Upper lobe of left lung (tissue), 6 donors: ENCODE results near the gene C4orf51. TPM values are rescaled to one million over a fixed set of nuclear protein-coding genes. Genes with fewer than 3 reads are reported as not detected.

Experiments used
- ATAC-seq, 2 donors: fragments of 200-7000 bp; cut with Tn5 transposase; one replicate each; pipeline ENCODE4 v1.9.1; 2022; ENCODE audit warnings: mild to moderate bottlenecking in 2 of 2, moderate library complexity in 2 of 2; ENCODE audit not compliant: low FRiP score in 2 of 2
- DNase-seq, 2 donors: peaks; one replicate each; pipeline ENCODE4 v3.0.0-alpha.2; 2019 to 2020
- H3K27ac ChIP-seq, 4 donors: fragments of 200-600 bp; sonication (generic); one replicate each; pipeline ENCODE4 v1.5.1; 2016 to 2019
- H3K27me3 ChIP-seq, 4 donors: fragments of 200-600 bp; sonication (generic); one replicate each; pipeline ENCODE4 v1.5.1; 2017 to 2019
- H3K36me3 ChIP-seq, 4 donors: fragments of 200-600 bp; sonication (generic); one replicate each; pipeline ENCODE4 v1.5.1; 2016 to 2019
- H3K4me1 ChIP-seq, 4 donors: fragments of 200-600 bp; sonication (generic); one replicate each; pipeline ENCODE4 v1.5.1; 2018 to 2019
- H3K4me3 ChIP-seq, 4 donors: fragments of 200-600 bp; sonication (generic); one replicate each; pipeline ENCODE4 v1.5.1; 2017 to 2019; ENCODE audit warnings: mild to moderate bottlenecking in 2 of 4, moderate library complexity in 1 of 4
- H3K9me3 ChIP-seq, 4 donors: fragments of 200-600 bp; sonication (generic); one replicate each; pipeline ENCODE4 v1.5.1; 2018 to 2019
- EP300 ChIP-seq, 4 donors: sonication (generic); formaldehyde crosslinking; IDR thresholded peaks; one replicate each; pipeline ENCODE4 v1.5.1; 2017; ENCODE audit warnings: antibody characterized with exemption in 4 of 4, control low read depth in 2 of 4
- POLR2A ChIP-seq, 4 donors: fragments of 450-650 bp; IDR thresholded peaks; one replicate each; pipeline ENCODE4 v1.5.1; 2016 to 2017; ENCODE audit warnings: antibody characterized with exemption in 4 of 4, mild to moderate bottlenecking in 2 of 4
- POLR2AphosphoS5 ChIP-seq, 2 donors: sonication (generic); formaldehyde crosslinking; IDR thresholded peaks; one replicate each; pipeline ENCODE4 v1.5.1; 2017; ENCODE audit warnings: antibody characterized with exemption in 2 of 2
- WGBS, 2 donors: methylation state at CpG; one replicate each; pipeline ENCODE4 v1.1.5; 2017 to 2018; 5-methylcytosine and 5-hydroxymethylcytosine counted together
- total RNA-seq, 6 donors: library from RNA; depleted of rRNA in 4 of 6; stranded (reverse); fragments of >200 nt in 4 of 6; gene quantifications; one replicate each; pipeline versions ENCODE4 v1.1.0 to v1.2.1, GENCODE V29; 2016 to 2021
- TF ChIP-seq, protein P1 (sequence below), 6 experiments: fragments of 450-650 bp in 4 of 6; fragments of 200-600 bp in 2 of 6; sonication (generic) in 2 of 6; IDR thresholded peaks; one replicate each; pipeline ENCODE4 v1.5.1; 2016 to 2019; ENCODE audit warnings: antibody characterized with exemption in 6 of 6
- donor health status: DM: no; HTN: no; CAD: no; lungs with moderate emphysema.
- donor health status: DM: no; HTN: yes; CAD: no; lungs with severe emphysema.

The C4orf51 gene
- total RNA-seq, 6 donors from 2014 or later, result not detected

DNA sequence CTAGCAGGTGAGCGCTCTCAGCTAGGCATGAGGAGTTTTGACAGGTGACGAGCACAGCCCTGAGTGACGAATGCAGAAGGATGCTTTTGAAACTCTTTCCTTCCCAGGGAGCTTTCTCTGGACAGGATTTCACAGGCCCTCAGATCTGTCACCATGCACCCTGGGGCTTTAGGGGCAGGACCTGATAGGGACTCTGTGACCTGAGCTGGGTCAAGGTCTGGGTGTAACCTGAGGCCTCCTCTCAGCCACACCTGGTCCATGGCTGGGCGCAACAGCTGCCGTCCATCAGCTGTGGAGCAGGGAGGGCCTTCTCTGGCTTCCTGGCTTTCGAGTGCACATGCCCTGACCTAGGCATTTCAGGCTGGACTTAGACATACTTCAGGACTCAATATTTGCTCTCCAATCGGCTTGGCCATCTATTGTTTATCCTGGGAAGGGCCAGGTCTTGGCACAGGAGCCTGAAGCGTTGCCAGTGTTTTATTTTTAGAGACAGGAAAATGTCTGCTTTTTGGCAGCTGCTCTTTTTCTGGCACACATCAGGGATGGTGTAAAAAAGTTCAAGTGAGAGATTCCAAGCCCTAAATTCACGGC is 56.4 kb downstream of the C4orf51 start:
- Histone ChIP-seq H3K36me3 (no peaks in the 10 kb centered on the region), H3K4me3 (no peak overlapping the region), H3K27ac (peak overlapping the region; percentile 61 to 99 (median 78)), H3K4me1 (peaks cover 40 to 49% (median 44%) of the 10 kb centered on the region in 4 donors), H3K9me3 (no peaks in the 10 kb centered on the region), H3K27me3 (no peaks in the 10 kb centered on the region)
- 35 to 40% methylated on average over 5 to 9 of the region's 9 CpGs for WGBS, 2 donors
- no peak for TF ChIP-seq POLR2A (IDR thresholded peaks at IDR 0.05)
- TF ChIP-seq EP300 (IDR thresholded peaks at IDR 0.05), result peak in 1 of 4 donors; percentile 72
- TF ChIP-seq POLR2AphosphoS5 (IDR thresholded peaks at IDR 0.05), result peak; percentile 57 to 67
- ATAC-seq, result peak in 1 of 2 donors; percentile 69
- peak; percentile 28 to 77 for DNase-seq

DNA sequence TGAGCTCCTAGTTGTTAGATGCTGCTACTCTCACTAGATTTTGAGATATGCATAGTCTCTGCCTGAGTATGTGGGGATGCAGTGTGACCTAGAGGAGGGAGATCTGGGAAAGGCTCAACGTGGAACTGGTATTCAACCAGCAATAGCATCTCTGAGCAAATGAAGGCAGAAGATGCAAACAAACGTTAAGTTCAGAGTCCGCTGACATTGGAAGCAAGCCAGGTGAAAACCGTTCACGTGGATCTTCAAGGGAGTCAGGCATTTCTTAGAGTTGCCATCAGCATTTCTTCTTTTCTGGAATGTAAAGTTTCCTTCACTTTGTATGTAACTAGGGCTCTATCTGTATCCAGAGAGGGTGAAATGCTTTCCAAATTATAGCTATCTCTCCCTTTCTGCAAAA is 59.9 kb downstream of the C4orf51 start:
- no peak for TF ChIP-seq POLR2A (IDR thresholded peaks at IDR 0.05)
- no peak for TF ChIP-seq EP300 (IDR thresholded peaks at IDR 0.05)
- TF ChIP-seq POLR2AphosphoS5 (IDR thresholded peaks at IDR 0.05), result no peak
- TF ChIP-seq, protein P1, sequence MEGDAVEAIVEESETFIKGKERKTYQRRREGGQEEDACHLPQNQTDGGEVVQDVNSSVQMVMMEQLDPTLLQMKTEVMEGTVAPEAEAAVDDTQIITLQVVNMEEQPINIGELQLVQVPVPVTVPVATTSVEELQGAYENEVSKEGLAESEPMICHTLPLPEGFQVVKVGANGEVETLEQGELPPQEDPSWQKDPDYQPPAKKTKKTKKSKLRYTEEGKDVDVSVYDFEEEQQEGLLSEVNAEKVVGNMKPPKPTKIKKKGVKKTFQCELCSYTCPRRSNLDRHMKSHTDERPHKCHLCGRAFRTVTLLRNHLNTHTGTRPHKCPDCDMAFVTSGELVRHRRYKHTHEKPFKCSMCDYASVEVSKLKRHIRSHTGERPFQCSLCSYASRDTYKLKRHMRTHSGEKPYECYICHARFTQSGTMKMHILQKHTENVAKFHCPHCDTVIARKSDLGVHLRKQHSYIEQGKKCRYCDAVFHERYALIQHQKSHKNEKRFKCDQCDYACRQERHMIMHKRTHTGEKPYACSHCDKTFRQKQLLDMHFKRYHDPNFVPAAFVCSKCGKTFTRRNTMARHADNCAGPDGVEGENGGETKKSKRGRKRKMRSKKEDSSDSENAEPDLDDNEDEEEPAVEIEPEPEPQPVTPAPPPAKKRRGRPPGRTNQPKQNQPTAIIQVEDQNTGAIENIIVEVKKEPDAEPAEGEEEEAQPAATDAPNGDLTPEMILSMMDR (IDR thresholded peaks at IDR 0.05), result no peak
- DNase-seq (no peak), ATAC-seq (no peak)
- Histone ChIP-seq H3K4me3 (no peak overlapping the region), H3K27me3 (no peaks in the 10 kb centered on the region), H3K4me1 (peaks cover 16 to 21% (median 20%) of the 10 kb centered on the region in 4 donors), H3K27ac (no peak overlapping the region), H3K9me3 (no peaks in the 10 kb centered on the region), H3K36me3 (no peaks in the 10 kb centered on the region)
- 53 to 77% methylated on average over 5 of the region's 5 CpGs for WGBS, 2 donors

DNA sequence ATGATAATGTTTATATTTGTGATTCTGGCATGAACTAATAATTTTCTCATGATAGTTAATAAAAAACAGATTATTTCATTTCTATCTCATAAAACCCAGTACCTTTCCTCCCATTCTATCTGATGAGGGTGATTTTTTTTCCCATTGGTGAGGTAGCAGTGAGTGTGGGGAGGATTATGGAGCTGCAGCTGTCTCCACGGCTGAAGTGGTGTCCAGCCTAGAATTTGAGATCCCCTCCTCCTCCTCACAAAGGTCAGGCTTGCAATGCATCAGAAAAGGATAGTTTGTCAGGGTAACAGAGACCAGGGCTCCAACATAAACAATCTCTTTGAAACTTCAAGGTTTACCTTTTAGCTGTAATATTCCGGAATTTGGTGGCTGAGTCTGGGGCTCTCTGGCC is 60.9 kb downstream of the C4orf51 start:
- ATAC-seq (no peak), DNase-seq (no peak)
- H3K36me3 ChIP-seq, result no peaks in the 10 kb centered on the region
- no peaks in the 10 kb centered on the region for H3K27me3 ChIP-seq
- H3K4me3 ChIP-seq, result no peak overlapping the region
- WGBS, 2 donors, result 76 to 91% methylated on average over 2 of the region's 2 CpGs
- H3K27ac ChIP-seq, result no peak overlapping the region
- peaks cover 7 to 13% (median 11%) of the 10 kb centered on the region in 4 donors for H3K4me1 ChIP-seq
- no peaks in the 10 kb centered on the region for H3K9me3 ChIP-seq
- TF ChIP-seq, protein P1 (IDR thresholded peaks at IDR 0.05), result no peak
- TF ChIP-seq POLR2A (IDR thresholded peaks at IDR 0.05) (no peak), EP300 (IDR thresholded peaks at IDR 0.05) (no peak), POLR2AphosphoS5 (IDR thresholded peaks at IDR 0.05) (no peak)

DNA sequence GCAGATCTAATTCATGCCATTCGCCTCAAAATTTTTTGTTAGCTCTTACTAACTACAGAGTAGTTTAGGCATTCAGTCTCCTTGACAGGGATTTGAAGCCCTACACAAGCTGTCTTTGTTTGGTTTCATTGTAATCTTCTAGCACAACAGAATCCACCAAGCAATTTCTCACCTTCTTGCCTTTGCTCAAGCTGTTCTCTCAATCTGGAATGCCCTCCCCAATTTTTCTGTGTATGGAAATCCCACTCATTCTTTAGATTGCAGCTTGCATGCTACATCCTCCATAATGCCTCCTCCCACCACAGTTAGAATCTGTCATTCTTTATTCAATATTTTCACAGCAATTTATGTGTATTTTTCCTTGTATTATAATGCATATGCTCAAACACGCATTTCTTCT is 63.7 kb downstream of the C4orf51 start:
- H3K36me3 ChIP-seq, result no peaks in the 10 kb centered on the region
- no peaks in the 10 kb centered on the region for H3K9me3 ChIP-seq
- H3K27me3 ChIP-seq, result no peaks in the 10 kb centered on the region
- H3K4me1 ChIP-seq, result no peaks in the 10 kb centered on the region
- no peak for DNase-seq
- no peak for TF ChIP-seq POLR2A (IDR thresholded peaks at IDR 0.05)
- TF ChIP-seq POLR2AphosphoS5 (IDR thresholded peaks at IDR 0.05), result no peak
- no peak for TF ChIP-seq EP300 (IDR thresholded peaks at IDR 0.05)
- TF ChIP-seq, protein P1 (IDR thresholded peaks at IDR 0.05), result no peak
- no peak overlapping the region for H3K27ac ChIP-seq
- H3K4me3 ChIP-seq, result no peak overlapping the region
- ATAC-seq, result no peak
- WGBS, 2 donors, result 86 to 91% methylated on average over 2 of the region's 2 CpGs

DNA sequence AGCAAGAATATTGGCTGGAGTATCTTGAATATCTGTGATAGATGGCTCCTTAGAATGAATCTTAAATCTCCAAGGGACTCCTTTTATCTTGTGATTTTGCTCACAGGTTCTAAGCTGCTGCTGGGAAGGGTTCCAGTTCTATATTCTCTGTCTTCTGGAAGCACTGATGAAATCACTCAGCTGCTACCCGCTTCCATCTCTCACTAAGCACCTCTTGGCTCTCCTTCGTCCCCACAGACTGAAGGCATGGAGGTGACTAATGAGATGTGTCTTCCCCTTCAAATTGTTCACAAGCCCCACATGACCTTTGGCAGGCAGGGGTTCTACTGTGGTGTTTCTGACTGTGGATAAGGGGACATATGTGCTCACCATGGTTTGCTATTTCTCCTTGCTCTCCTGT is 75.9 kb downstream of the C4orf51 start:
- TF ChIP-seq POLR2AphosphoS5 (IDR thresholded peaks at IDR 0.05), result no peak
- no peak for TF ChIP-seq EP300 (IDR thresholded peaks at IDR 0.05)
- no peak for TF ChIP-seq POLR2A (IDR thresholded peaks at IDR 0.05)
- TF ChIP-seq, protein P1 (IDR thresholded peaks at IDR 0.05), result no peak
- DNase-seq, result no peak
- no peaks in the 10 kb centered on the region for H3K9me3 ChIP-seq
- H3K27ac ChIP-seq, result no peak overlapping the region
- ATAC-seq, result peak in 1 of 2 donors; percentile 42
- 87 to 92% methylated on average over 2 of the region's 2 CpGs for WGBS, 2 donors
- no peaks in the 10 kb centered on the region for H3K4me1 ChIP-seq
- peaks cover 1 to 9% (median 3%) of the 10 kb centered on the region in 4 donors for H3K36me3 ChIP-seq
- no peaks in the 10 kb centered on the region for H3K27me3 ChIP-seq
- no peak overlapping the region for H3K4me3 ChIP-seq
